ENCODE results near the gene UPK1A. TPM values are rescaled to one million over a fixed set of nuclear protein-coding genes. Genes with fewer than 3 reads are reported as not detected.

UPK1A gene
- total and polyA plus RNA-seq, 9 of the 15 experiments (the other 6 are each of a cell fraction or from before 2014, with no cell fraction given): 0.06 to 0.13 TPM; not detected in 7

GRCh38 chr19:35717665-35718344, 51.5 kb downstream of the UPK1A start, which contains the start of gene KMT2B (continued):
- TF ChIP-seq MGA (IDR thresholded peaks at IDR 0.05) (no peak), ZBTB1 (CRISPR knock-in tag; IDR thresholded peaks at IDR 0.05; ENCODE audit: borderline replicate concordance, low read depth) (no peak), TSHZ1 (CRISPR knock-in tag; IDR thresholded peaks at IDR 0.05) (no peak), SREBF1 (IDR thresholded peaks at IDR 0.05; ENCODE audit: borderline replicate concordance, low read depth, low read length) (no peak), NEUROD1 (IDR thresholded peaks at IDR 0.05; ENCODE audit: borderline replicate concordance, low read depth, low read length, partially characterized antibody) (no peak), CLOCK (CRISPR knock-in tag; IDR thresholded peaks at IDR 0.05; ENCODE audit: borderline replicate concordance) (no peak), ZNF699 (CRISPR knock-in tag; IDR thresholded peaks at IDR 0.05; ENCODE audit: insufficient replicate concordance) (no peak), ZNF316 (IDR thresholded peaks at IDR 0.05) (no peak)

All from K562 (cell line).